Activated naive CD4-positive, alpha-beta T cell treated with anti-CD3 and anti-CD28 coated beads, Interleukin-2, amount 50 U/mL, for 24 hours (primary cell): ENCODE results near the gene ULK3.

Source experiments
- H3K27ac Mint-ChIP-seq: one replicate; pipeline ENCODE4 v1.8.0; 2021; ENCODE audit warnings: mild to moderate bottlenecking, mixed read lengths
- H3K27me3 Mint-ChIP-seq: one replicate; pipeline ENCODE4 v1.8.0; 2021; ENCODE audit warnings: mixed read lengths
- H3K36me3 Mint-ChIP-seq: one replicate; pipeline ENCODE4 v1.8.0; 2021; ENCODE audit warnings: mixed read lengths
- H3K4me1 Mint-ChIP-seq: one replicate; pipeline ENCODE4 v1.8.0; 2021; ENCODE audit warnings: mixed read lengths
- H3K4me3 Mint-ChIP-seq: one replicate; pipeline ENCODE4 v1.8.0; 2021; ENCODE audit warnings: mild to moderate bottlenecking, mixed read lengths
- H3K9me3 Mint-ChIP-seq: one replicate; pipeline ENCODE4 v1.8.0; 2021; ENCODE audit warnings: mixed read lengths

ULK3 gene

DNA sequence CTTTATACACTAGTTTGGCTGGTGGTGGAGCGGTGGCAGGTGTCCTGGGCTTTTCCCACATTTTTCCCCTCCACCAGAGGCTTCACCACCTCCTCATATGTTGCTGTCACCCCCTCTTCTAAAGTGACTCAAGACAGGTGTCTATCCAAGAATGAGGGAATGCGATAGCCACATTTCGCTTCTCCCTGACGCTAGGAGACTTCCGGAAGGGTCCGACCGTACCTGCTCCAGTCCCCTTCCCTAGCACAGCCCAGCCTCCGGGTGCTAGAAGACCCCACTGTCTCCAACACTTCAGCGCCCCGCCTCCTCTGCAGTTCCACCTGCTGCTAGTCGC is 29.7 kb upstream of the ULK3 start:
- Mint-ChIP-seq H3K27ac (peak overlapping the region; percentile 95), H3K27me3 (no peaks in the 10 kb centered on the region), H3K9me3 (no peaks in the 10 kb centered on the region), H3K36me3 (peaks cover 8% of the 10 kb centered on the region), H3K4me3 (peak overlapping the region; percentile 99), H3K4me1 (peaks cover 55% of the 10 kb centered on the region)

DNA sequence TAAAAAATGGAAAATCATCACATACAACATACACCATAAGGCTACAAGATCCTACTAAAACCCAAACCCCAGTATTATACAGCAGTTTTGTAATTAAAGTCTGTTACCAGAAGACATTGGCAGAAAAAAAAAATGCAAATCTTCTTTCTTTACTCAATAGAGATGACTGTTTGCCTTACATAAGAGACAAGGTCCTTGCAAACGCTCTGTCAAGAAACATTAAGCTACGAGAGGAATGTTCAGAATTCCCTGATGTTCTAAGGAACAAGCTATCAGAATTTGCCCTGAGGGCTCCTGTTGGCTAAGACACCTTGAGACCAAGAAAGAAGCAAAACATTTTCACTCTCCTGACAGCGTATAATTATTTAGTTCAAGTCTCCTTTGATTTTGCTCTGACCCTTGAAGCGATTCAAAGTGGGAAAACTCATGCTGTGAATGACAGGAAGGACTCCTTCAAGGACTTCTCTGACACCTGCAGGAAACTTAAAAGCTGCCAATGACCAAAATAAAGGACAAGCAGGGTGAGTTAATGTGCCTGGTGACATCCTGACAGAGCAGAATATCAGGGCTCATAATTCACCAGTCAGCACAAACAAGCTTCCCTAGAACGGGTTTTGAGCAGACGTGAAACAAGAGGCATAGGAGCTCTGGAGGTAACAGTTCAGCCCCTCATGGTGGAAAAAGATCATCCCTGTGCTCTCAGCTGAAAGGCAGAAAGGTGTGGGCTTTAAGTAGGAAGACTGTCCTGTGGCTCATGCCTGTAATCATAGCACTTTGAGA is 27.7 kb upstream of the ULK3 start:
- H3K9me3 Mint-ChIP-seq, result no peaks in the 10 kb centered on the region
- H3K27ac Mint-ChIP-seq, result peak overlapping the region; percentile 95
- peaks cover 10% of the 10 kb centered on the region for H3K36me3 Mint-ChIP-seq
- no peaks in the 10 kb centered on the region for H3K27me3 Mint-ChIP-seq
- peaks cover 76% of the 10 kb centered on the region for H3K4me1 Mint-ChIP-seq
- peak overlapping the region; percentile 80 for H3K4me3 Mint-ChIP-seq

DNA sequence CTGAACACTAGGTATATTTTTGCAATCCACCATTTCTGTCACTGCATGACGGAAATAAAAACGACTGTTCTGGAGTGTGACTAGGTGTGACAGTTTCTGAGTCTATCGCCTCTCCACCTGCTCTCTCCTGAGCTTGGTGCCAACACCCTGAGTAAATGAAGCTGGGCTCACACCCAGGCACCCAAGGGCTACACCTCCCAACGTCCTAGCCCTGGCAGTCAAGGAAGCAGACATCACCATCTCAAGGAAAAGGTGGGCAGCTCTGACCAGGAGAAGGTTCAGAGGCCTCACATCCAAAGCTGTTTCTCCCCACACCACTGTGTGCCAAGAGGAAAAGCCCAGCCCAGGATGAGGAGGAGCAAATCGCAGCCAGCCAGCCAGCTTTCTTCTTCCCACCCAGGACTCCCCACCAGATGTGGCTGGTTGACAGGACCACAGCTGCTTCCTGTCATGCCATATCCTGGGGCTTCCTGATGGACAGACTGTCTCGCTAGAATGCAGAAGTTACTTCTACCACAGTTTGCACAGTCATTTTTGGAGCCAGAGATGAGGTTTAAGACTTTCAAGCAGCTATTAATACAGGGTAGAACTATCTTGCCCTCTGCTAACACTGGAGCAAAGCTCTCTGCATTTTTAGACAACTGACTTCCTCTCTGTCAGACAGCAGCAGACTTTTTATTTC is 26.9 kb upstream of the ULK3 start:
- Mint-ChIP-seq H3K27me3 (no peaks in the 10 kb centered on the region), H3K36me3 (peaks cover 10% of the 10 kb centered on the region), H3K27ac (peak overlapping the region; percentile 95), H3K9me3 (no peaks in the 10 kb centered on the region), H3K4me3 (peak overlapping the region; percentile 80), H3K4me1 (peaks cover 82% of the 10 kb centered on the region)

- peak overlapping the region; percentile 68 for H3K27ac Mint-ChIP-seq
- H3K9me3 Mint-ChIP-seq, result no peaks in the 10 kb centered on the region
- no peaks in the 10 kb centered on the region for H3K27me3 Mint-ChIP-seq
- peaks cover 86% of the 10 kb centered on the region for H3K4me1 Mint-ChIP-seq
- H3K4me3 Mint-ChIP-seq, result peak overlapping the region; percentile 80
- peaks cover 10% of the 10 kb centered on the region for H3K36me3 Mint-ChIP-seq
Observed at GRCh38 chr15:74869372-74869725, 26.4 kb upstream of the ULK3 start.

- Mint-ChIP-seq H3K9me3 (no peaks in the 10 kb centered on the region), H3K4me1 (peaks cover 93% of the 10 kb centered on the region), H3K27ac (peak overlapping the region; percentile 66), H3K36me3 (peaks cover 10% of the 10 kb centered on the region), H3K4me3 (peak overlapping the region; percentile 57), H3K27me3 (no peaks in the 10 kb centered on the region)
Observed at GRCh38 chr15:74868059-74868458, 25.1 kb upstream of the ULK3 start.

- H3K4me3 Mint-ChIP-seq, result peak overlapping the region; percentile 57
- no peaks in the 10 kb centered on the region for H3K9me3 Mint-ChIP-seq
- no peaks in the 10 kb centered on the region for H3K27me3 Mint-ChIP-seq
- peaks cover 10% of the 10 kb centered on the region for H3K36me3 Mint-ChIP-seq
- H3K27ac Mint-ChIP-seq, result peak overlapping the region; percentile 66
- H3K4me1 Mint-ChIP-seq, result peaks cover 88% of the 10 kb centered on the region
Observed at GRCh38 chr15:74867466-74868038, 24.6 kb upstream of the ULK3 start.

DNA sequence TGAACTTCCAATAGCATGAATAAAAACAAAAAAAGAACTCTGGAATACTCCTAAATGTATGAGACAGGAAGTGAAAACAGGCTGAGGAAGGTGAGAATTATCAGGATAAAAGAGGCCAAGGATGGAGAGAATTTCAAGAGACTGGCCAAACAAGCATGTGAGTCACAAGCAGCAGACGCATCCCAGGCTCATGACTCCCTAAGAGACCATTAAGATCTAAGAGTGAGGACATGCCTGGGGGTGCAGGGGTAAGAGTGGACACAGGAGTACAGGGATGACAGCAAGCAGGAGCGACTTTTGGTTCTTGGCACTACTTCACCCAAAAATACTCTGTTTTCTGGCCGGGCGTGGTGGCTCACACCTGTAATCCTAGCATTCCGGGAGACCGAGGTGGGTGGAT is 23.1 kb upstream of the ULK3 start:
- no peaks in the 10 kb centered on the region for H3K27me3 Mint-ChIP-seq
- no peak overlapping the region for H3K4me3 Mint-ChIP-seq

GRCh38 chr15:74865316-74865715 is 22.4 kb upstream of the ULK3 start:
- peak overlapping the region; percentile 16 for H3K4me3 Mint-ChIP-seq
- H3K27ac Mint-ChIP-seq, result peak overlapping the region; percentile 43
- H3K27me3 Mint-ChIP-seq, result no peaks in the 10 kb centered on the region
- H3K9me3 Mint-ChIP-seq, result no peaks in the 10 kb centered on the region
- H3K4me1 Mint-ChIP-seq, result peaks cover 72% of the 10 kb centered on the region
- peaks cover 9% of the 10 kb centered on the region for H3K36me3 Mint-ChIP-seq

More for the DNA sequence above, 23.1 kb upstream of the ULK3 start:
- Mint-ChIP-seq H3K36me3 (peaks cover 10% of the 10 kb centered on the region), H3K27ac (peak overlapping the region; percentile 9), H3K9me3 (no peaks in the 10 kb centered on the region), H3K4me1 (peaks cover 80% of the 10 kb centered on the region)

- Mint-ChIP-seq H3K4me1 (peaks cover 68% of the 10 kb centered on the region), H3K9me3 (no peaks in the 10 kb centered on the region), H3K27ac (peak overlapping the region; percentile 94), H3K4me3 (peak overlapping the region; percentile 58), H3K36me3 (peaks cover 7% of the 10 kb centered on the region), H3K27me3 (no peaks in the 10 kb centered on the region)
Observed at GRCh38 chr15:74864296-74864695, 21.3 kb upstream of the ULK3 start.

- Mint-ChIP-seq H3K4me3 (peak overlapping the region; percentile 3), H3K36me3 (peaks cover 7% of the 10 kb centered on the region), H3K4me1 (peaks cover 68% of the 10 kb centered on the region), H3K27me3 (no peaks in the 10 kb centered on the region), H3K9me3 (no peaks in the 10 kb centered on the region), H3K27ac (peak overlapping the region; percentile 79)
Observed at GRCh38 chr15:74863239-74864056, 20.5 kb upstream of the ULK3 start.

DNA sequence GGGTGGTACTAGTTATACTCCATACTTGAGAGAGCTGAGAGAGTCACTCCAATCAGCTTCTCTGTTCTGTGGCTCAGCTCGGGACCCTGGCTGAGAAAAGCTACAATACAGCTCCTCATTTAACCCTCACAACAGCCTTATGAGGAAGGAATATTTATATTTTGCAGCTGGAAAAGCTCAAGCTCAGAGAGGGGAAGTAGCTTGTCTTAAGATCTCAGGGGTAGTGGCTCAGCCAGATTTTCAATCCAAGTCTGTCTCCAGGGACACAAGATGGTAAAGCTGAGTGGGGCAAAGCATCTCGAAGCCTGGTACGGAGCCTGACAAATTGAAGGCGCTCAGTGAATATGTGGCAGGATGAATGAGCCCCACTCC is 15.4 kb upstream of the ULK3 start:
- Mint-ChIP-seq H3K4me1 (peaks cover 44% of the 10 kb centered on the region), H3K36me3 (peaks cover under 1% of the 10 kb centered on the region), H3K27ac (peak overlapping the region; percentile 62), H3K27me3 (no peaks in the 10 kb centered on the region), H3K4me3 (no peak overlapping the region), H3K9me3 (no peaks in the 10 kb centered on the region)

DNA sequence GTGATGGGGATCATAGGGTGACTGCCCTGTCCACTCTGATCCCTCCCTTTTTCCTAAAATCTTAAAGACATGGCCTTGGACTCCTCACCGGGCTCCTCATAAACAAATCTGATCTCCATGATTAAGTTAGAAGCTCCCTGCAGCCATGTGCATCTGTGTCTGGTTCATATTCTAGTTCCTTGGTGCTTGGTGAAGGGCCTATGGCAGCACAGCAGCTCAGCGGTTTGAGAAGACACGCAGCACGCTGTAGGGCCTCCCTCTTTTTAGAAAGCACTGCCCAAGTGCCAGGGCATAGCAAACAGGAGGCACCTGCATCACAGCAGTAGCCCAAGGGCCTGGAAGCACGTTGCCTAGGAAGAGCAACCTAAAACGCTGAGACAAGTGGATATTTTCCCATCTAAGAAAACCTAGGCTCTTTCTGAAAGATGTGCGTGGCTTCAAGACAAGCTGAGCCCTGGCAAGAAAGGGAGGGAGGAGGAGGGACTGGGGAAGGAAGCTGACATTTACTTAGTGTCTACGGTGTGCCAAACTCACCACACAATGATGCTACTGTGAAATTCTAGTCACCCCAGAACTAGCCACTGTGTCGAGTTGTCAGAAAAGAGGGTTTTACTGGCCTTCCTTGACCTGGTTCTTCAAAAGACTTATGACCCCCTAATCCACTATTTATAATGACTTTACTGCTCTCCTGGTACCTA is 14.9 kb upstream of the ULK3 start:
- Mint-ChIP-seq H3K27ac (peak overlapping the region; percentile 62), H3K4me1 (peaks cover 42% of the 10 kb centered on the region), H3K4me3 (no peak overlapping the region), H3K9me3 (no peaks in the 10 kb centered on the region), H3K27me3 (no peaks in the 10 kb centered on the region), H3K36me3 (peaks cover 2% of the 10 kb centered on the region)

- H3K27me3 Mint-ChIP-seq, result no peaks in the 10 kb centered on the region
- H3K36me3 Mint-ChIP-seq, result peaks cover 2% of the 10 kb centered on the region
- H3K9me3 Mint-ChIP-seq, result no peaks in the 10 kb centered on the region
- no peak overlapping the region for H3K4me3 Mint-ChIP-seq
- peaks cover 42% of the 10 kb centered on the region for H3K4me1 Mint-ChIP-seq
- H3K27ac Mint-ChIP-seq, result peak overlapping the region; percentile 8
Observed at GRCh38 chr15:74857082-74857655, 14.2 kb upstream of the ULK3 start.

- H3K9me3 Mint-ChIP-seq, result no peaks in the 10 kb centered on the region
- no peak overlapping the region for H3K4me3 Mint-ChIP-seq
- peaks cover 42% of the 10 kb centered on the region for H3K4me1 Mint-ChIP-seq
- peaks cover 2% of the 10 kb centered on the region for H3K36me3 Mint-ChIP-seq
- H3K27ac Mint-ChIP-seq, result no peak overlapping the region
- no peaks in the 10 kb centered on the region for H3K27me3 Mint-ChIP-seq
Observed at GRCh38 chr15:74856537-74856936, 13.6 kb upstream of the ULK3 start.

DNA sequence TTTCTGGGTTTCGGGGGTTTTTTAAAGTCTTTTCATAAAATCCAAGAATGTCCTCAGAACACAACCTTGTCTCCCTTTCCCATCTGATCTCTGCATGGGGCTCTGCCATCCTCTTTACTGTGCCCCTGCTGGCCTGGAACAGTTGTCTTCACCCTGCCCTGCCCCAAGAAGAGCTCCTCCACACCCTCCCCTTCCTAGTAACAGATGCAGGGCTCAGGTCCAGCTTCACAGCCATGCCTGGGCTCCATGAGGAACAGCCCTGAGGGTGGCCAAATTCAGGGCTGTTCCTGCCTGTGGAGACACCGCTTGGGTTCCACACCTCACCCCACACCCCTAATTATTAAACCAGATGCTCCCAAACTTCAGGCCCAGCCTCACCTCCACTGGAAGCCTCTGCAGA is 12.9 kb upstream of the ULK3 start:
- Mint-ChIP-seq H3K4me3 (no peak overlapping the region), H3K4me1 (peaks cover 38% of the 10 kb centered on the region), H3K36me3 (peaks cover 4% of the 10 kb centered on the region), H3K27ac (peak overlapping the region; percentile 59), H3K27me3 (no peaks in the 10 kb centered on the region), H3K9me3 (no peaks in the 10 kb centered on the region)
